Muscle layer of colon (tissue), 2 donors: ENCODE data around the gene SDK2.

Experiments used
- H3K27ac ChIP-seq: one replicate; pipeline ENCODE4 v1.7.0; 2013; ENCODE audit warnings: low read depth, mild to moderate bottlenecking, low read length, moderate library complexity
- H3K27me3 ChIP-seq, 2 donors: one replicate each; pipeline ENCODE4 v1.7.0; 2013; ENCODE audit warnings: low read length in 2 of 2, mild to moderate bottlenecking in 2 of 2; ENCODE audit not compliant: insufficient read depth in 2 of 2, control insufficient read depth in 1 of 2
- H3K36me3 ChIP-seq: one replicate; pipeline ENCODE4 v1.7.0; 2013; ENCODE audit warnings: mild to moderate bottlenecking, low read length; ENCODE audit not compliant: insufficient read depth
- H3K4me1 ChIP-seq: one replicate; pipeline ENCODE4 v1.7.0; 2013; ENCODE audit warnings: mild to moderate bottlenecking, low read length; ENCODE audit not compliant: insufficient read depth
- H3K4me3 ChIP-seq, 2 donors: one replicate each; pipeline ENCODE4 v1.7.0; 2013; ENCODE audit warnings: low read length in 2 of 2, low read depth in 1 of 2, mild to moderate bottlenecking in 1 of 2, moderate library complexity in 1 of 2
- H3K9ac ChIP-seq: one replicate; pipeline ENCODE4 v1.7.0; 2013; ENCODE audit warnings: low read length
- H3K9me3 ChIP-seq: one replicate; pipeline ENCODE4 v1.7.0; 2013; ENCODE audit warnings: mild to moderate bottlenecking, low read length
- donor health status: abdominal sarcoma.
- donor health status: Adenocarcinoma of cecum.

Gene SDK2

GRCh38 chr17:73343739-73344454 is 300.3 kb downstream of the SDK2 start:
- H3K36me3 ChIP-seq = no peaks in the 10 kb centered on the region
- H3K9me3 ChIP-seq = no peaks in the 10 kb centered on the region
- peak overlapping the region; percentile 30 to 49 for H3K4me3 ChIP-seq
- H3K27ac ChIP-seq = peak overlapping the region; percentile 86
- peak overlapping the region; percentile 75 for H3K9ac ChIP-seq
- peaks cover 59% of the 10 kb centered on the region for H3K4me1 ChIP-seq
- H3K27me3 ChIP-seq = no peaks in the 10 kb centered on the region

- peak overlapping the region; percentile 86 for H3K27ac ChIP-seq
- peak overlapping the region; percentile 75 for H3K9ac ChIP-seq
- peak overlapping the region; percentile 30 to 49 for H3K4me3 ChIP-seq
Observed at GRCh38 chr17:73343168-73343634, 301.0 kb downstream of the SDK2 start.

GRCh38 chr17:73342541-73343167 is 301.6 kb downstream of the SDK2 start:
- Histone ChIP-seq H3K4me1 (peaks cover 50% of the 10 kb centered on the region), H3K4me3 (peak overlapping the region in 1 of 2 donors; percentile 49), H3K27ac (peak overlapping the region; percentile 86), H3K9me3 (no peaks in the 10 kb centered on the region), H3K27me3 (no peaks in the 10 kb centered on the region), H3K9ac (peak overlapping the region; percentile 78), H3K36me3 (no peaks in the 10 kb centered on the region)

More at GRCh38 chr17:73343168-73343634, 301.0 kb downstream of the SDK2 start:
- H3K9me3 ChIP-seq = no peaks in the 10 kb centered on the region
- no peaks in the 10 kb centered on the region for H3K36me3 ChIP-seq
- no peaks in the 10 kb centered on the region for H3K27me3 ChIP-seq
- peaks cover 52% of the 10 kb centered on the region for H3K4me1 ChIP-seq

- no peaks in the 10 kb centered on the region for H3K27me3 ChIP-seq
- no peaks in the 10 kb centered on the region for H3K9me3 ChIP-seq
- peaks cover 45% of the 10 kb centered on the region for H3K4me1 ChIP-seq
- peak overlapping the region; percentile 78 for H3K9ac ChIP-seq
- no peak overlapping the region for H3K4me3 ChIP-seq
- H3K27ac ChIP-seq = peak overlapping the region; percentile 86
- H3K36me3 ChIP-seq = no peaks in the 10 kb centered on the region
Observed at GRCh38 chr17:73342050-73342522, 302.2 kb downstream of the SDK2 start.

GRCh38 chr17:73341350-73342049 is 302.7 kb downstream of the SDK2 start:
- H3K27ac ChIP-seq = peak overlapping the region; percentile 62
- H3K9ac ChIP-seq = peak overlapping the region; percentile 30
- H3K9me3 ChIP-seq = no peaks in the 10 kb centered on the region
- peaks cover 42% of the 10 kb centered on the region for H3K4me1 ChIP-seq
- H3K27me3 ChIP-seq = no peaks in the 10 kb centered on the region
- no peaks in the 10 kb centered on the region for H3K36me3 ChIP-seq
- H3K4me3 ChIP-seq = no peak overlapping the region

GRCh38 chr17:73340093-73340596 is 304.1 kb downstream of the SDK2 start:
- H3K9me3 ChIP-seq = no peaks in the 10 kb centered on the region
- H3K4me3 ChIP-seq = no peak overlapping the region
- H3K9ac ChIP-seq = no peak overlapping the region
- H3K27ac ChIP-seq = peak overlapping the region; percentile 32
- no peaks in the 10 kb centered on the region for H3K27me3 ChIP-seq
- H3K4me1 ChIP-seq = peaks cover 42% of the 10 kb centered on the region
- H3K36me3 ChIP-seq = no peaks in the 10 kb centered on the region

GRCh38 chr17:73338566-73339197 is 305.6 kb downstream of the SDK2 start:
- Histone ChIP-seq H3K36me3 (no peaks in the 10 kb centered on the region), H3K27ac (peak overlapping the region; percentile 35), H3K4me3 (no peak overlapping the region), H3K9me3 (no peaks in the 10 kb centered on the region), H3K4me1 (peaks cover 33% of the 10 kb centered on the region), H3K27me3 (no peaks in the 10 kb centered on the region), H3K9ac (no peak overlapping the region)

- Histone ChIP-seq H3K4me3 (peak overlapping the region in 1 of 2 donors; percentile 35), H3K27ac (peak overlapping the region; percentile 35), H3K36me3 (no peaks in the 10 kb centered on the region), H3K9me3 (no peaks in the 10 kb centered on the region), H3K9ac (no peak overlapping the region), H3K4me1 (peaks cover 27% of the 10 kb centered on the region), H3K27me3 (no peaks in the 10 kb centered on the region)
Observed at GRCh38 chr17:73338050-73338521, 306.2 kb downstream of the SDK2 start.

- H3K27ac ChIP-seq = no peak overlapping the region
Observed at GRCh38 chr17:73337330-73337710, 306.9 kb downstream of the SDK2 start.

GRCh38 chr17:73336408-73337329 is 307.6 kb downstream of the SDK2 start:
- Histone ChIP-seq H3K9ac (no peak overlapping the region), H3K9me3 (no peaks in the 10 kb centered on the region), H3K27me3 (no peaks in the 10 kb centered on the region), H3K27ac (no peak overlapping the region), H3K36me3 (no peaks in the 10 kb centered on the region), H3K4me1 (peaks cover 13% of the 10 kb centered on the region), H3K4me3 (no peak overlapping the region)

More at GRCh38 chr17:73337330-73337710, 306.9 kb downstream of the SDK2 start:
- Histone ChIP-seq H3K9ac (no peak overlapping the region), H3K4me1 (peaks cover 20% of the 10 kb centered on the region), H3K36me3 (no peaks in the 10 kb centered on the region), H3K9me3 (no peaks in the 10 kb centered on the region), H3K27me3 (no peaks in the 10 kb centered on the region), H3K4me3 (no peak overlapping the region)
